ENCODE results near the gene NPR2.

DNA sequence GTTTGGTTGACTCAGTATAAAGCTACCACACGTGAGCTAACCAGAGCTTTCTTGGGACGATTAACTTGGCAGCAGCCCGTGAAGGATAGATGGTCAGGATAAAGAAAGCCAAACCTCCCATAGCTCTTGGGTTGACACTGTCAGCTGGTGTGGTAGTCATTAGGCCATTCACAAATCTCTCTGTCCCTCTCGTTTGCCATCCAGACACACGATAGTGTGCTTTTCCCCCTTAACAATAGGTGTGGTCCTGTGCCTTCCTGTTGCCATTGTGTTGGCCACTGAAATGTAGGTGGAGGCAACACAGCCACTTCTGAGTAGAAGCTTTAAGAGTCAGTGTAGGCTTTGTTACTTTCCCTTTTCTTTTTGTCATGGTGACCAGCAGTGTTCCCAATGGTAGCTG is 67.1 kb downstream of the NPR2 start:
- TF ChIP-seq, protein P1, sequence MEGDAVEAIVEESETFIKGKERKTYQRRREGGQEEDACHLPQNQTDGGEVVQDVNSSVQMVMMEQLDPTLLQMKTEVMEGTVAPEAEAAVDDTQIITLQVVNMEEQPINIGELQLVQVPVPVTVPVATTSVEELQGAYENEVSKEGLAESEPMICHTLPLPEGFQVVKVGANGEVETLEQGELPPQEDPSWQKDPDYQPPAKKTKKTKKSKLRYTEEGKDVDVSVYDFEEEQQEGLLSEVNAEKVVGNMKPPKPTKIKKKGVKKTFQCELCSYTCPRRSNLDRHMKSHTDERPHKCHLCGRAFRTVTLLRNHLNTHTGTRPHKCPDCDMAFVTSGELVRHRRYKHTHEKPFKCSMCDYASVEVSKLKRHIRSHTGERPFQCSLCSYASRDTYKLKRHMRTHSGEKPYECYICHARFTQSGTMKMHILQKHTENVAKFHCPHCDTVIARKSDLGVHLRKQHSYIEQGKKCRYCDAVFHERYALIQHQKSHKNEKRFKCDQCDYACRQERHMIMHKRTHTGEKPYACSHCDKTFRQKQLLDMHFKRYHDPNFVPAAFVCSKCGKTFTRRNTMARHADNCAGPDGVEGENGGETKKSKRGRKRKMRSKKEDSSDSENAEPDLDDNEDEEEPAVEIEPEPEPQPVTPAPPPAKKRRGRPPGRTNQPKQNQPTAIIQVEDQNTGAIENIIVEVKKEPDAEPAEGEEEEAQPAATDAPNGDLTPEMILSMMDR (optimal IDR thresholded peaks at IDR 0.05 in 1 of 3, IDR thresholded peaks at IDR 0.05 in 1 of 3, conservative IDR thresholded peaks at IDR 0.05 in 1 of 3; ENCODE audit: extremely low read depth in 1 of 3, insufficient read depth in 2 of 3, low read length in 3 of 3), result no peak
- TF ChIP-seq EZH2 (IDR thresholded peaks at IDR 0.05; ENCODE audit: low read length), result no peak

All from keratinocyte (primary cell).